HepG2 (cell line): ENCODE data around the gene CAMTA1. TPM values are rescaled to one million over a fixed set of nuclear protein-coding genes. Genes with fewer than 3 reads are reported as not detected.

Source experiments
- ATAC-seq: fragments of 200-7000 bp; cut with Tn5 transposase; 3 replicates; pipeline ENCODE4 v1.9.1; 2020; ENCODE audit warnings: mild to moderate bottlenecking, moderate library complexity
- BruUV-seq: library from RNA; stranded (reverse); fragments of 400-500 nt; replicated peaks from 2 replicates; lab custom pipeline; 2021; lab: Mats Ljungman, UMichigan
- CTCF ChIA-PET: fragments of 300-600 bp; formaldehyde crosslinking; extraction: SDS; loops from one replicate; lab custom pipeline; 2021; ENCODE audit warnings: low total read pairs, inconsistent platforms, low intra/inter-chr PET ratio; lab: Yijun Ruan, JAX
- POLR2A ChIA-PET: fragments of 350-600 bp; sonication (Branson Sonifier 250); formaldehyde crosslinking; loops from one replicate; lab custom pipeline; 2020; ENCODE audit warnings: antibody characterized with exemption, inconsistent platforms; lab: Yijun Ruan, JAX
- DNase-seq: peaks from one replicate; pipeline ENCODE4 v3.0.0-alpha.2; 2015; ENCODE audit warnings: low spot score
- FAIRE-seq: peaks from 3 replicates; lab custom pipeline; 2011; peaks lifted over from hg19 to GRCh38; lab: Jason Lieb, UNC
- H2AFZ ChIP-seq: one replicate; pipeline ENCODE4 v1.6.1; 2011; ENCODE audit warnings: low read length, inconsistent platforms
- H3K27ac ChIP-seq: fragments of 300-600 bp; 3 replicates; pipeline ENCODE4 v1.8.0; 2011; ENCODE audit warnings: mixed run types, mild to moderate bottlenecking, mixed read lengths, low read length, inconsistent platforms; ENCODE audit not compliant: insufficient read depth; ENCODE audit errors: extremely low read length
- H3K27me3 ChIP-seq, 2 experiments: fragments of 200-600 bp in 1 of 2; 2 replicates in 1 of 2; 3 replicates in 1 of 2; pipeline versions ENCODE4 v1.6.0 to v1.8.0; 2011; ENCODE audit warnings: low read length in 2 of 2, mild to moderate bottlenecking in 2 of 2, moderate library complexity in 2 of 2, inconsistent platforms in 1 of 2; ENCODE audit not compliant: insufficient read depth in 2 of 2, control insufficient read depth in 1 of 2
- H3K36me3 ChIP-seq, 2 experiments: fragments of 200-600 bp in 1 of 2; replicated peaks in 1 of 2; 2 replicates in 1 of 2; 3 replicates in 1 of 2; pipeline versions ENCODE4 v1.5.1 to v1.8.0; 2011; ENCODE audit warnings: low read length in 2 of 2, inconsistent platforms in 1 of 2; ENCODE audit not compliant: insufficient read depth in 2 of 2, control insufficient read depth in 1 of 2
- H3K4me1 ChIP-seq: 2 replicates; pipeline ENCODE4 v1.5.1; 2012; ENCODE audit warnings: low read length, inconsistent platforms; ENCODE audit not compliant: insufficient read depth
- H3K4me2 ChIP-seq: 2 replicates; pipeline ENCODE4 v1.6.0; 2011; ENCODE audit warnings: low read depth, low read length, inconsistent platforms
- H3K4me3 ChIP-seq, 3 experiments: fragments of 200-600 bp in 1 of 3; sonication (generic), shearing (Covaris generic) in 1 of 3; replicated peaks in 1 of 3; 2 replicates each; pipeline ENCODE4 v1.5.1; 2011 to 2016; ENCODE audit warnings: low read length in 3 of 3, inconsistent platforms in 2 of 3, low read depth in 2 of 3, mild to moderate bottlenecking in 2 of 3, control low read depth in 1 of 3, mixed read lengths in 1 of 3; ENCODE audit not compliant: insufficient read depth in 1 of 3
- H3K79me2 ChIP-seq: one replicate; pipeline ENCODE4 v1.6.1; 2011; ENCODE audit warnings: low read length, inconsistent platforms; ENCODE audit not compliant: insufficient read depth
- H3K9ac ChIP-seq: 2 replicates; pipeline ENCODE4 v1.6.0; 2011; ENCODE audit warnings: mild to moderate bottlenecking, low read depth, low read length, inconsistent platforms; ENCODE audit not compliant: insufficient read depth
- H3K9me3 ChIP-seq: 2 replicates; pipeline ENCODE4 v1.5.1; 2012; ENCODE audit warnings: mild to moderate bottlenecking, low read length
- H4K20me1 ChIP-seq: 2 replicates; pipeline ENCODE4 v1.6.0; 2011; ENCODE audit warnings: inconsistent platforms, mild to moderate bottlenecking, low read length, moderate library complexity; ENCODE audit not compliant: insufficient read depth
- EZH2 ChIP-seq: conservative IDR thresholded peaks from 2 replicates; pipeline ENCODE4 v1.6.1; 2012; ENCODE audit warnings: mild to moderate bottlenecking, low read depth, low read length, moderate library complexity
- GABPA ChIP-seq, 2 experiments: IDR thresholded peaks; 2 replicates each; pipeline ENCODE4 v1.6.1; 2011 to 2016; ENCODE audit warnings: low read depth in 2 of 2, low read length in 1 of 2, missing biosample characterization in 1 of 2, missing genetic modification characterization in 1 of 2
- GMEB2 ChIP-seq: IDR thresholded peaks from 2 replicates; pipeline ENCODE4 v1.6.1; 2016; ENCODE audit warnings: missing biosample characterization, missing genetic modification reagents, low read depth
- GPN1 ChIP-seq: sonication (generic); formaldehyde crosslinking; IDR thresholded peaks from 2 replicates; pipeline ENCODE4 v1.5.1; 2020; ENCODE audit warnings: missing genetic modification reagents, borderline replicate concordance
- NR1H2 ChIP-seq: sonication (generic); formaldehyde crosslinking; IDR thresholded peaks from 2 replicates; pipeline ENCODE4 v1.8.1; 2022; ENCODE audit warnings: low read depth, missing genetic modification reagents, borderline replicate concordance
- PATZ1 ChIP-seq: sonication (generic); formaldehyde crosslinking; IDR thresholded peaks from 2 replicates; pipeline ENCODE4 v1.4.0; 2020; ENCODE audit warnings: missing genetic modification reagents
- PHF5A ChIP-seq: IDR thresholded peaks from one replicate; pipeline ENCODE4 v1.6.1; 2018; ENCODE audit warnings: low read depth, missing genetic modification reagents; ENCODE audit not compliant: unreplicated experiment
- RXRB ChIP-seq: IDR thresholded peaks from 2 replicates; pipeline ENCODE4 v1.6.1; 2016; ENCODE audit warnings: borderline replicate concordance, missing genetic modification reagents, missing compliant biosample characterization
- SCMH1 ChIP-seq: sonication (generic); formaldehyde crosslinking; IDR thresholded peaks from 2 replicates; pipeline ENCODE4 v1.9.0; 2021; ENCODE audit warnings: missing genetic modification reagents, mild to moderate bottlenecking, borderline replicate concordance
- SSRP1 ChIP-seq: IDR thresholded peaks from 2 replicates; pipeline ENCODE4 v1.6.1; 2016; ENCODE audit warnings: control low read depth
- ZFP1 ChIP-seq: IDR thresholded peaks from 2 replicates; pipeline ENCODE4 v1.6.1; 2016
- ZNF773 ChIP-seq: sonication (generic); formaldehyde crosslinking; IDR thresholded peaks from 2 replicates; pipeline ENCODE4 v1.4.0; 2020; ENCODE audit warnings: missing genetic modification reagents, borderline replicate concordance
- WGBS: methylation state at CpG from one replicate; pipeline ENCODE4 v1.1.6; 2017; ENCODE audit warnings: low lambda C conversion rate; 5-methylcytosine and 5-hydroxymethylcytosine counted together
- in situ Hi-C: cut with HindIII; loops from 2 replicates; pipeline ENCODE4 v1.10.0; 2017; ENCODE audit warnings: low pct_unique_long_range_greater_than_20kb; ENCODE audit not compliant: extremely low pct_ligation_motif_present
- intact Hi-C: fragments of 100-400 bp; cut with micrococcal nuclease; formaldehyde crosslinking; loops from one replicate; pipeline ENCODE4 v1.10.0; 2022; ENCODE audit not compliant: unreplicated experiment
- polyA plus RNA-seq, 8 experiments: library from polyadenylated mRNA; depleted of rRNA in 3 of 8; stranded (reverse) in 7 of 8; unstranded in 1 of 8; fragments of >200 nt; fragmentation: Illumina TruSeq in 4 of 8; extraction: Trizol in 4 of 8; gene quantifications; 2 replicates each; pipeline versions ENCODE4 v1.2.1 to v1.2.3, GENCODE V29; 2011 to 2016; ENCODE audit warnings: low read depth in 4 of 8, missing spikeins in 1 of 8, mixed read lengths in 1 of 8; ENCODE audit not compliant: insufficient read depth in 1 of 8
- total RNA-seq, 5 experiments: library from RNA; depleted of rRNA; stranded (reverse); fragments of >200 nt; fragmentation: Illumina TruSeq; extraction: Trizol; gene quantifications; 2 replicates each; pipeline ENCODE4 v1.2.3, GENCODE V29; 2016; ENCODE audit warnings: low read depth in 1 of 5
- TF ChIP-seq, protein P1 (sequence below): sonication (generic); formaldehyde crosslinking; IDR thresholded peaks from 2 replicates; pipeline ENCODE4 v1.4.0; 2020; ENCODE audit warnings: low read depth, mild to moderate bottlenecking, missing genetic modification reagents
- TF ChIP-seq, protein P2 (sequence below): sonication (generic); formaldehyde crosslinking; IDR thresholded peaks from 2 replicates; pipeline ENCODE4 v1.5.1; 2020; ENCODE audit warnings: missing genetic modification reagents, mild to moderate bottlenecking, borderline replicate concordance
- TF ChIP-seq, protein P3 (sequence below): sonication (generic); formaldehyde crosslinking; IDR thresholded peaks from 2 replicates; pipeline ENCODE4 v1.4.0; 2020; ENCODE audit warnings: missing genetic modification reagents

The CAMTA1 gene
- total and polyA plus RNA-seq, 2 of the 13 experiments (the other 11 are each of a cell fraction or from before 2014, with no cell fraction given): 25.0 to 36.4 TPM

DNA sequence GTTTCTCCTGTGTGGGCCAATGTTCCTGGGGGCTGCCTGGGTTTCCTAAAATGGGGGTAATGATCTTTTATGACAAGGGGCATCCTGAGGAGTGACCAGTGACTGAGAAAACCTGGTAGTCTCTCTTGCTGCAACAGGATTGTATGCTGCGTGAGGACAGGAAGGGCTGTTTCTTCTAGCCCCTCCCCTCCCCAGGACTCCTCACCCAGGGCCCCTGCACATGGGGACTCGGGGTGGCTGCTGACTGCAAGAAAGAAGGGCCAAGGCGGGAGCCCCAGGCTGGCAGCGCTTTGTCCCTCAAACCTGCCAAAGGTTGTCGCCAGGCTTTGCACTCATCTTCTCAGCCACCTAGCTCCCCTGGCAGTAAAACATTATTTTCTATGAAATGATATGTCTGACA, 442.4 kb downstream of the CAMTA1 start (continued):
- TF ChIP-seq PATZ1 (no peak), RXRB (no peak), ZFP1 (CRISPR knock-in tag) (no peak), ZNF773 (CRISPR knock-in tag) (no peak), NR1H2 (CRISPR knock-in tag) (no peak), SCMH1 (CRISPR knock-in tag) (no peak), PHF5A (CRISPR knock-in tag) (no peak), EZH2 (no peak)

- Histone ChIP-seq H3K27ac (no peak overlapping the region), H3K4me2 (no peak overlapping the region), H3K79me2 (no peaks in the 10 kb centered on the region), H2AFZ (no peak overlapping the region), H4K20me1 (no peaks in the 10 kb centered on the region), H3K27me3 (peaks cover 0 to 30% of the 10 kb centered on the region in 2 experiments; a peak in 2 of 5 replicates), H3K9ac (no peak overlapping the region), H3K4me3 (no peak overlapping the region), H3K36me3 (no peaks in the 10 kb centered on the region), H3K4me1 (no peaks in the 10 kb centered on the region), H3K9me3 (no peaks in the 10 kb centered on the region)
- DNase-seq (no peak), ATAC-seq (peak; percentile 31; the same call in 2 of the 3 replicates), FAIRE-seq (no peak)
- ChIA-PET CTCF (no interaction called here), POLR2A (no interaction called here)
- BruUV-seq: no TSS peak
- 90% methylated on average over 2 of the region's 17 CpGs for WGBS
- in situ Hi-C loops (no loop called here), intact Hi-C loops (no loop called here)
- TF ChIP-seq GMEB2 (CRISPR knock-in tag) (no peak), SSRP1 (CRISPR knock-in tag) (no peak), GPN1 (CRISPR knock-in tag) (no peak), GABPA (IDR thresholded peaks at IDR 0.05; ENCODE audit: low read depth, low read length) (no peak), GABPA (CRISPR knock-in tag; IDR thresholded peaks at IDR 0.05; ENCODE audit: low read depth) (no peak)
- TF ChIP-seq, protein P1, sequence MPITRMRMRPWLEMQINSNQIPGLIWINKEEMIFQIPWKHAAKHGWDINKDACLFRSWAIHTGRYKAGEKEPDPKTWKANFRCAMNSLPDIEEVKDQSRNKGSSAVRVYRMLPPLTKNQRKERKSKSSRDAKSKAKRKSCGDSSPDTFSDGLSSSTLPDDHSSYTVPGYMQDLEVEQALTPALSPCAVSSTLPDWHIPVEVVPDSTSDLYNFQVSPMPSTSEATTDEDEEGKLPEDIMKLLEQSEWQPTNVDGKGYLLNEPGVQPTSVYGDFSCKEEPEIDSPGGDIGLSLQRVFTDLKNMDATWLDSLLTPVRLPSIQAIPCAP (CRISPR knock-in tag): no peak
- TF ChIP-seq, protein P2, sequence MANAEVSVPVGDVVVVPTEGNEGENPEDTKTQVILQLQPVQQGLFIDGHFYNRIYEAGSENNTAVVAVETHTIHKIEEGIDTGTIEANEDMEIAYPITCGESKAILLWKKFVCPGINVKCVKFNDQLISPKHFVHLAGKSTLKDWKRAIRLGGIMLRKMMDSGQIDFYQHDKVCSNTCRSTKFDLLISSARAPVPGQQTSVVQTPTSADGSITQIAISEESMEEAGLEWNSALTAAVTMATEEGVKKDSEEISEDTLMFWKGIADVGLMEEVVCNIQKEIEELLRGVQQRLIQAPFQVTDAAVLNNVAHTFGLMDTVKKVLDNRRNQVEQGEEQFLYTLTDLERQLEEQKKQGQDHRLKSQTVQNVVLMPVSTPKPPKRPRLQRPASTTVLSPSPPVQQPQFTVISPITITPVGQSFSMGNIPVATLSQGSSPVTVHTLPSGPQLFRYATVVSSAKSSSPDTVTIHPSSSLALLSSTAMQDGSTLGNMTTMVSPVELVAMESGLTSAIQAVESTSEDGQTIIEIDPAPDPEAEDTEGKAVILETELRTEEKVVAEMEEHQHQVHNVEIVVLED (CRISPR knock-in tag): no peak
- TF ChIP-seq, protein P3, sequence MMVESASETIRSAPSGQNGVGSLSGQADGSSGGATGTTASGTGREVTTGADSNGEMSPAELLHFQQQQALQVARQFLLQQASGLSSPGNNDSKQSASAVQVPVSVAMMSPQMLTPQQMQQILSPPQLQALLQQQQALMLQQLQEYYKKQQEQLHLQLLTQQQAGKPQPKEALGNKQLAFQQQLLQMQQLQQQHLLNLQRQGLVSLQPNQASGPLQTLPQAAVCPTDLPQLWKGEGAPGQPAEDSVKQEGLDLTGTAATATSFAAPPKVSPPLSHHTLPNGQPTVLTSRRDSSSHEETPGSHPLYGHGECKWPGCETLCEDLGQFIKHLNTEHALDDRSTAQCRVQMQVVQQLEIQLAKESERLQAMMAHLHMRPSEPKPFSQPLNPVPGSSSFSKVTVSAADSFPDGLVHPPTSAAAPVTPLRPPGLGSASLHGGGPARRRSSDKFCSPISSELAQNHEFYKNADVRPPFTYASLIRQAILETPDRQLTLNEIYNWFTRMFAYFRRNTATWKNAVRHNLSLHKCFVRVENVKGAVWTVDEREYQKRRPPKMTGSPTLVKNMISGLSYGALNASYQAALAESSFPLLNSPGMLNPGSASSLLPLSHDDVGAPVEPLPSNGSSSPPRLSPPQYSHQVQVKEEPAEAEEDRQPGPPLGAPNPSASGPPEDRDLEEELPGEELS (CRISPR knock-in tag): no peak
Measured at GRCh38 chr1:7228252-7228961, 443.2 kb downstream of the CAMTA1 start.
